GM23248 (cell line): Measurements from ENCODE around the gene TRIM62.

Experiments
- EZH2 ChIP-seq: fragments of 200-600 bp; sonication (generic); IDR thresholded peaks from 2 replicates; pipeline ENCODE4 v1.6.1; 2018; ENCODE audit warnings: antibody characterized with exemption, mild to moderate bottlenecking; ENCODE audit not compliant: insufficient read depth, poor library complexity, severe bottlenecking
- EZH2phosphoT487 ChIP-seq: fragments of 200-600 bp; sonication (generic); IDR thresholded peaks from 2 replicates; pipeline ENCODE4 v1.6.1; 2018; ENCODE audit warnings: antibody characterized with exemption, moderate library complexity, mild to moderate bottlenecking, low read depth; ENCODE audit not compliant: insufficient read depth

- no peak for TF ChIP-seq EZH2phosphoT487
- TF ChIP-seq EZH2 = no peak
Observed at GRCh38 chr1:33195556-33195955, 13.7 kb upstream of the TRIM62 start.
